Measurements from ENCODE around the gene HOXA13.

Gene HOXA13

GRCh38 chr7:27148031-27148755 is 51.7 kb downstream of the HOXA13 start (continued):
- no peak for TF ChIP-seq YY1 (tag by site-specific recombination; IDR thresholded peaks at IDR 0.05)
- TF ChIP-seq ZFP37 (tag by site-specific recombination; IDR thresholded peaks at IDR 0.05): no peak
- TF ChIP-seq ZNF292 (tag by site-specific recombination; IDR thresholded peaks at IDR 0.05; ENCODE audit: borderline replicate concordance, low read depth): no peak
- TF ChIP-seq, protein P1, sequence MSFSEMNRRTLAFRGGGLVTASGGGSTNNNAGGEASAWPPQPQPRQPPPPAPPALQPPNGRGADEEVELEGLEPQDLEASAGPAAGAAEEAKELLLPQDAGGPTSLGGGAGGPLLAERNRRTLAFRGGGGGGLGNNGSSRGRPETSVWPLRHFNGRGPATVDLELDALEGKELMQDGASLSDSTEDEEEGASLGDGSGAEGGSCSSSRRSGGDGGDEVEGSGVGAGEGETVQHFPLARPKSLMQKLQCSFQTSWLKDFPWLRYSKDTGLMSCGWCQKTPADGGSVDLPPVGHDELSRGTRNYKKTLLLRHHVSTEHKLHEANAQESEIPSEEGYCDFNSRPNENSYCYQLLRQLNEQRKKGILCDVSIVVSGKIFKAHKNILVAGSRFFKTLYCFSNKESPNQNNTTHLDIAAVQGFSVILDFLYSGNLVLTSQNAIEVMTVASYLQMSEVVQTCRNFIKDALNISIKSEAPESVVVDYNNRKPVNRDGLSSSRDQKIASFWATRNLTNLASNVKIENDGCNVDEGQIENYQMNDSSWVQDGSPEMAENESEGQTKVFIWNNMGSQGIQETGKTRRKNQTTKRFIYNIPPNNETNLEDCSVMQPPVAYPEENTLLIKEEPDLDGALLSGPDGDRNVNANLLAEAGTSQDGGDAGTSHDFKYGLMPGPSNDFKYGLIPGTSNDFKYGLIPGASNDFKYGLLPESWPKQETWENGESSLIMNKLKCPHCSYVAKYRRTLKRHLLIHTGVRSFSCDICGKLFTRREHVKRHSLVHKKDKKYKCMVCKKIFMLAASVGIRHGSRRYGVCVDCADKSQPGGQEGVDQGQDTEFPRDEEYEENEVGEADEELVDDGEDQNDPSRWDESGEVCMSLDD (tag by site-specific recombination; IDR thresholded peaks at IDR 0.05): peak; percentile 49
- TF ChIP-seq KLF1 (tag by site-specific recombination; IDR thresholded peaks at IDR 0.05): no peak
- peak; percentile 80 for TF ChIP-seq ZNF341 (tag by site-specific recombination; IDR thresholded peaks at IDR 0.05; ENCODE audit: low read depth)
- TF ChIP-seq, protein P2, sequence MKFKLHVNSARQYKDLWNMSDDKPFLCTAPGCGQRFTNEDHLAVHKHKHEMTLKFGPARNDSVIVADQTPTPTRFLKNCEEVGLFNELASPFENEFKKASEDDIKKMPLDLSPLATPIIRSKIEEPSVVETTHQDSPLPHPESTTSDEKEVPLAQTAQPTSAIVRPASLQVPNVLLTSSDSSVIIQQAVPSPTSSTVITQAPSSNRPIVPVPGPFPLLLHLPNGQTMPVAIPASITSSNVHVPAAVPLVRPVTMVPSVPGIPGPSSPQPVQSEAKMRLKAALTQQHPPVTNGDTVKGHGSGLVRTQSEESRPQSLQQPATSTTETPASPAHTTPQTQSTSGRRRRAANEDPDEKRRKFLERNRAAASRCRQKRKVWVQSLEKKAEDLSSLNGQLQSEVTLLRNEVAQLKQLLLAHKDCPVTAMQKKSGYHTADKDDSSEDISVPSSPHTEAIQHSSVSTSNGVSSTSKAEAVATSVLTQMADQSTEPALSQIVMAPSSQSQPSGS (tag by site-specific recombination; IDR thresholded peaks at IDR 0.05; ENCODE audit: low read depth): no peak
- TF ChIP-seq ZNF391 (tag by site-specific recombination; IDR thresholded peaks at IDR 0.05; ENCODE audit: borderline replicate concordance, low read depth): 0 out of 2 replicates have a peak, but pooled peaks have one; percentile 61
- TF ChIP-seq ZNF658 (tag by site-specific recombination; IDR thresholded peaks at IDR 0.05): no peak
- TF ChIP-seq, protein P3, sequence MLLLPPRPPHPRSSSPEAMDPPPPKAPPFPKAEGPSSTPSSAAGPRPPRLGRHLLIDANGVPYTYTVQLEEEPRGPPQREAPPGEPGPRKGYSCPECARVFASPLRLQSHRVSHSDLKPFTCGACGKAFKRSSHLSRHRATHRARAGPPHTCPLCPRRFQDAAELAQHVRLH (tag by site-specific recombination; IDR thresholded peaks at IDR 0.05): no peak
- no peak for TF ChIP-seq ZNF114 (tag by site-specific recombination; IDR thresholded peaks at IDR 0.05)
- TF ChIP-seq ZFP3 (tag by site-specific recombination; IDR thresholded peaks at IDR 0.05; ENCODE audit: low read depth): no peak
- 0 out of 2 replicates have a peak, but pooled peaks have one; percentile 17 for TF ChIP-seq SP7 (tag by site-specific recombination; IDR thresholded peaks at IDR 0.05)
- no peak for TF ChIP-seq ZSCAN16 (tag by site-specific recombination; IDR thresholded peaks at IDR 0.05)
- TF ChIP-seq ZNF23 (tag by site-specific recombination; IDR thresholded peaks at IDR 0.05; ENCODE audit: borderline replicate concordance): no peak
- TF ChIP-seq ZNF48 (tag by site-specific recombination; IDR thresholded peaks at IDR 0.05): no peak
- TF ChIP-seq, protein P4, sequence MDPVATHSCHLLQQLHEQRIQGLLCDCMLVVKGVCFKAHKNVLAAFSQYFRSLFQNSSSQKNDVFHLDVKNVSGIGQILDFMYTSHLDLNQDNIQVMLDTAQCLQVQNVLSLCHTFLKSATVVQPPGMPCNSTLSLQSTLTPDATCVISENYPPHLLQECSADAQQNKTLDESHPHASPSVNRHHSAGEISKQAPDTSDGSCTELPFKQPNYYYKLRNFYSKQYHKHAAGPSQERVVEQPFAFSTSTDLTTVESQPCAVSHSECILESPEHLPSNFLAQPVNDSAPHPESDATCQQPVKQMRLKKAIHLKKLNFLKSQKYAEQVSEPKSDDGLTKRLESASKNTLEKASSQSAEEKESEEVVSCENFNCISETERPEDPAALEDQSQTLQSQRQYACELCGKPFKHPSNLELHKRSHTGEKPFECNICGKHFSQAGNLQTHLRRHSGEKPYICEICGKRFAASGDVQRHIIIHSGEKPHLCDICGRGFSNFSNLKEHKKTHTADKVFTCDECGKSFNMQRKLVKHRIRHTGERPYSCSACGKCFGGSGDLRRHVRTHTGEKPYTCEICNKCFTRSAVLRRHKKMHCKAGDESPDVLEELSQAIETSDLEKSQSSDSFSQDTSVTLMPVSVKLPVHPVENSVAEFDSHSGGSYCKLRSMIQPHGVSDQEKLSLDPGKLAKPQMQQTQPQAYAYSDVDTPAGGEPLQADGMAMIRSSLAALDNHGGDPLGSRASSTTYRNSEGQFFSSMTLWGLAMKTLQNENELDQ (tag by site-specific recombination; IDR thresholded peaks at IDR 0.05; ENCODE audit: low read depth): no peak
- no peak for TF ChIP-seq ZEB2 (tag by site-specific recombination; IDR thresholded peaks at IDR 0.05)
- TF ChIP-seq ZNF555 (tag by site-specific recombination; conservative IDR thresholded peaks at IDR 0.05): no peak
- no peak for TF ChIP-seq SCRT1 (tag by site-specific recombination; IDR thresholded peaks at IDR 0.05; ENCODE audit: borderline replicate concordance)
- TF ChIP-seq, protein P5, sequence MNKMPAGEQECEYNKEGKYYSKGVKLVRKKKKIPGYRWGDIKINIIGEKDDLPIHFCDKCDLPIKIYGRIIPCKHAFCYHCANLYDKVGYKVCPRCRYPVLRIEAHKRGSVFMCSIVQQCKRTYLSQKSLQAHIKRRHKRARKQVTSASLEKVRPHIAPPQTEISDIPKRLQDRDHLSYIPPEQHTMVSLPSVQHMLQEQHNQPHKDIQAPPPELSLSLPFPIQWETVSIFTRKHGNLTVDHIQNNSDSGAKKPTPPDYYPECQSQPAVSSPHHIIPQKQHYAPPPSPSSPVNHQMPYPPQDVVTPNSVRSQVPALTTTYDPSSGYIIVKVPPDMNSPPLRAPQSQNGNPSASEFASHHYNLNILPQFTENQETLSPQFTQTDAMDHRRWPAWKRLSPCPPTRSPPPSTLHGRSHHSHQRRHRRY (tag by site-specific recombination; IDR thresholded peaks at IDR 0.05): no peak
- no peak for TF ChIP-seq ZNF830 (tag by site-specific recombination; IDR thresholded peaks at IDR 0.05; ENCODE audit: low read depth)
- no peak for TF ChIP-seq ZNF624 (tag by site-specific recombination; IDR thresholded peaks at IDR 0.05)
- no peak for TF ChIP-seq BCL11B (tag by site-specific recombination; IDR thresholded peaks at IDR 0.05; ENCODE audit: low read depth)
- TF ChIP-seq ZNF701 (tag by site-specific recombination; IDR thresholded peaks at IDR 0.05): no peak
- no peak for TF ChIP-seq ZNF148 (tag by site-specific recombination; IDR thresholded peaks at IDR 0.05; ENCODE audit: borderline replicate concordance)
- no peak for TF ChIP-seq TCF7L2 (IDR thresholded peaks at IDR 0.05; ENCODE audit: borderline replicate concordance, low read depth, low read length)
- TF ChIP-seq ZNF776 (tag by site-specific recombination; IDR thresholded peaks at IDR 0.05; ENCODE audit: borderline replicate concordance): no peak
- no peak for TF ChIP-seq ZNF394 (tag by site-specific recombination; IDR thresholded peaks at IDR 0.05; ENCODE audit: borderline replicate concordance)
